Spleen (tissue), 11 donors: ENCODE results near the gene PPP2R5D. TPM values are rescaled to one million over a fixed set of nuclear protein-coding genes. Genes with fewer than 3 reads are reported as not detected.
"Not testable (repeated sequence)": the region's sequence is repeated elsewhere in the genome, so short reads cannot be mapped to it uniquely, and the experiment has no call there.

ENCODE experiments used
- DNase-seq: peaks from one replicate; pipeline ENCODE4 v3.0.0-alpha.2; 2020
- H3K27ac ChIP-seq, 8 donors: fragments of 200-600 bp; sonication (generic) in 7 of 8; 1 replicate in 4 of 8; 2 replicates in 4 of 8; pipeline versions ENCODE4 v1.5.0 to v1.8.0; 2016 to 2021; ENCODE audit warnings: inconsistent platforms in 4 of 8, mild to moderate bottlenecking in 4 of 8, moderate library complexity in 1 of 8
- H3K27me3 ChIP-seq, 7 donors: fragments of 200-600 bp; sonication (generic) in 6 of 7; replicated peaks in 1 of 7; 1 replicate in 4 of 7; 2 replicates in 3 of 7; pipeline versions ENCODE4 v1.5.0 to v1.8.0; 2016 to 2021; ENCODE audit warnings: inconsistent platforms in 3 of 7, mild to moderate bottlenecking in 1 of 7
- H3K36me3 ChIP-seq, 6 donors: fragments of 200-600 bp; sonication (generic) in 5 of 6; 1 replicate in 4 of 6; 2 replicates in 2 of 6; pipeline versions ENCODE4 v1.5.0 to v1.8.0; 2016 to 2021; ENCODE audit warnings: inconsistent platforms in 2 of 6
- H3K4me1 ChIP-seq, 6 donors: fragments of 200-600 bp; sonication (generic) in 5 of 6; 1 replicate in 3 of 6; 2 replicates in 3 of 6; pipeline versions ENCODE4 v1.5.0 to v1.8.0; 2016 to 2021; ENCODE audit warnings: inconsistent platforms in 3 of 6
- H3K4me3 ChIP-seq, 8 donors: fragments of 200-600 bp; sonication (generic) in 7 of 8; 1 replicate in 4 of 8; 2 replicates in 4 of 8; pipeline versions ENCODE4 v1.5.0 to v1.8.0; 2016 to 2021; ENCODE audit warnings: inconsistent platforms in 4 of 8, mild to moderate bottlenecking in 4 of 8, moderate library complexity in 2 of 8
- H3K9me3 ChIP-seq, 8 donors: fragments of 200-600 bp; sonication (generic) in 7 of 8; 1 replicate in 4 of 8; 2 replicates in 4 of 8; pipeline versions ENCODE4 v1.5.0 to v1.8.0; 2016 to 2021; ENCODE audit warnings: inconsistent platforms in 4 of 8
- CTCF ChIP-seq, 11 experiments: fragments of 200-600 bp in 7 of 11; fragments of 450-650 bp in 4 of 11; sonication (generic) in 4 of 11; IDR thresholded peaks in 8 of 11; conservative IDR thresholded peaks in 3 of 11; 1 replicate in 7 of 11; 2 replicates in 4 of 11; pipeline versions ENCODE4 v1.4.0 to v1.8.0; 2016 to 2021; ENCODE audit warnings: antibody characterized with exemption in 11 of 11, inconsistent platforms in 4 of 11, mild to moderate bottlenecking in 1 of 11
- POLR2A ChIP-seq, 3 donors: fragments of 450-650 bp; IDR thresholded peaks; one replicate each; pipeline ENCODE4 v1.5.1; 2017; ENCODE audit warnings: antibody characterized with exemption in 3 of 3, mild to moderate bottlenecking in 1 of 3
- POLR2AphosphoS5 ChIP-seq, 3 donors: sonication (generic); formaldehyde crosslinking; IDR thresholded peaks; one replicate each; pipeline ENCODE4 v1.5.1; 2017; ENCODE audit warnings: antibody characterized with exemption in 3 of 3
- WGBS, 5 donors: extraction: QIAGEN DNeasy Blood & Tissue Kit in 3 of 5; methylation state at CpG; one replicate each; pipeline versions ENCODE4 v1.1.5 to v1.1.7; 2013 to 2018; 5-methylcytosine and 5-hydroxymethylcytosine counted together
- intact Hi-C: fragments of 100-400 bp; cut with DNase I; formaldehyde crosslinking; loops from one replicate; pipeline ENCODE4 v1.15.0; 2023; ENCODE audit warnings: low total_unique reads
- polyA plus RNA-seq, 3 donors: library from polyadenylated mRNA; stranded (reverse); fragments of 200-250 nt; gene quantifications; one replicate each; pipeline ENCODE4 v1.2.1, GENCODE V29; 2013
- total RNA-seq, 7 donors: library from RNA; depleted of rRNA in 3 of 7; stranded (reverse); fragments of >200 nt in 3 of 7; fragmentation: NEBNext Ultra II Directional in 4 of 7; extraction: Animal tissue kit (Norgen Biotek cat#: 25700) in 4 of 7; gene quantifications; one replicate each; pipeline versions ENCODE4 v1.1.0 to v1.2.1, GENCODE V29; 2016 to 2021
- donor health status: healthy with polysubstance abuse.
- donor health status: DM: no; HTN: no; CAD: no; lungs with moderate emphysema.
- donor health status: DM: no; HTN: no; CAD: no.
- donor health status: Bipolar disorder and iron deficiency.
- donor health status: healthy.
- donor health status: DM: no; HTN: no; CAD: no.
- donor health status: DM: yes; HTN: yes; CAD: no.

Gene PPP2R5D
- total and polyA plus RNA-seq, 10 donors, result 15.3 to 40.2 (median 25.5) TPM

GRCh38 chr6:43038727-43039126, 54.4 kb downstream of the PPP2R5D start:
- intact Hi-C loops, result no loop called here
- no peaks in the 10 kb centered on the region for H3K27me3 ChIP-seq
- no peak overlapping the region for H3K4me3 ChIP-seq
- no peaks in the 10 kb centered on the region for H3K9me3 ChIP-seq
- WGBS, 5 donors, result 88 to 99% (median 91%) methylated on average over 9 of the region's 9 CpGs
- H3K27ac ChIP-seq, result no peak overlapping the region
- no peak for TF ChIP-seq CTCF (IDR thresholded peaks at IDR 0.05 in 8 of 11, conservative IDR thresholded peaks at IDR 0.05 in 3 of 11)
- TF ChIP-seq POLR2A (IDR thresholded peaks at IDR 0.05), result no peak
- peak in 1 of 3 donors; percentile 55 for TF ChIP-seq POLR2AphosphoS5 (IDR thresholded peaks at IDR 0.05)
- peaks cover 0 to 98% (median 78%) of the 10 kb centered on the region in 6 donors for H3K36me3 ChIP-seq
- DNase-seq, result no peak
- H3K4me1 ChIP-seq, result no peaks in the 10 kb centered on the region

- intact Hi-C loops, result no loop called here
- WGBS, 5 donors, result 95 to 97% (median 95%) methylated on average over 13 to 18 of the region's 18 CpGs
Observed at GRCh38 chr6:43040542-43041257, 56.3 kb downstream of the PPP2R5D start.

GRCh38 chr6:43041475-43041874, 57.1 kb downstream of the PPP2R5D start:
- peaks cover 0 to 98% (median 82%) of the 10 kb centered on the region in 6 donors for H3K36me3 ChIP-seq
- H3K9me3 ChIP-seq, H3K27me3 ChIP-seq, intact Hi-C loops, DNase-seq, H3K4me3 ChIP-seq, H3K4me1 ChIP-seq, H3K27ac ChIP-seq: not testable (repeated sequence)
- 88 to 94% (median 92%) methylated on average over 6 to 8 of the region's 8 CpGs for WGBS, 5 donors

More at GRCh38 chr6:43040542-43041257, 56.3 kb downstream of the PPP2R5D start:
- Histone ChIP-seq H3K9me3 (no peaks in the 10 kb centered on the region), H3K27ac (no peak overlapping the region), H3K4me1 (no peaks in the 10 kb centered on the region), H3K27me3 (no peaks in the 10 kb centered on the region), H3K36me3 (peaks cover 0 to 98% (median 79%) of the 10 kb centered on the region in 6 donors), H3K4me3 (no peak overlapping the region)
- no peak for DNase-seq
- TF ChIP-seq CTCF (IDR thresholded peaks at IDR 0.05 in 8 of 11, conservative IDR thresholded peaks at IDR 0.05 in 3 of 11), result no peak
- TF ChIP-seq POLR2AphosphoS5 (IDR thresholded peaks at IDR 0.05), result peak in 1 of 3 donors; percentile 42
- TF ChIP-seq POLR2A (IDR thresholded peaks at IDR 0.05), result no peak

- no peak overlapping the region for H3K27ac ChIP-seq
- no peaks in the 10 kb centered on the region for H3K4me1 ChIP-seq
- WGBS, 5 donors, result 95 to 100% (median 95%) methylated on average over 9 of the region's 9 CpGs
- no peaks in the 10 kb centered on the region for H3K27me3 ChIP-seq
- no peak overlapping the region for H3K4me3 ChIP-seq
- no peak for DNase-seq
- H3K9me3 ChIP-seq, result no peaks in the 10 kb centered on the region
- TF ChIP-seq POLR2A (IDR thresholded peaks at IDR 0.05) (no peak), CTCF (IDR thresholded peaks at IDR 0.05 in 8 of 11, conservative IDR thresholded peaks at IDR 0.05 in 3 of 11) (no peak), POLR2AphosphoS5 (IDR thresholded peaks at IDR 0.05) (no peak)
- intact Hi-C loops, result no loop called here
- H3K36me3 ChIP-seq, result peaks cover 0 to 98% (median 77%) of the 10 kb centered on the region in 6 donors
Observed at GRCh38 chr6:43043310-43043709, 58.9 kb downstream of the PPP2R5D start.
